ENCODE results near the gene SH2D5.
A peak's percentile ranks its signal among the peaks of the same experiment; 100 is the strongest.

SH2D5 gene

GRCh38 chr1:20733360-20733975, 965 bp upstream of the SH2D5 start:
- Mint-ChIP-seq H3K27ac (peak overlapping the region; percentile 52 to 72), H3K4me1 (ENCODE audit: low read depth in 2 of 2) (peaks cover 19 to 22% of the 10 kb centered on the region in 2 donors), H3K27me3 (peaks cover 7 to 32% of the 10 kb centered on the region in 2 donors), H3K4me3 (peak overlapping the region; percentile 85 to 93), H3K36me3 (ENCODE audit: insufficient read depth) (peaks cover 4% of the 10 kb centered on the region), H3K9me3 (no peaks in the 10 kb centered on the region)
- ATAC-seq (replicated peaks) (no peak), DNase-seq (no peak)

GRCh38 chr1:20732071-20732587, 374 bp downstream of the SH2D5 start:
- peak overlapping the region in 1 of 2 donors; percentile 72 for H3K27ac Mint-ChIP-seq
- H3K36me3 Mint-ChIP-seq (ENCODE audit: insufficient read depth) = peaks cover 4% of the 10 kb centered on the region
- peak overlapping the region; percentile 85 to 93 for H3K4me3 Mint-ChIP-seq
- peaks cover 7 to 41% of the 10 kb centered on the region in 2 donors for H3K27me3 Mint-ChIP-seq
- H3K9me3 Mint-ChIP-seq = no peaks in the 10 kb centered on the region
- peak; percentile 60 for ATAC-seq (replicated peaks)
- DNase-seq = peak; percentile 25 to 36 (median 33)
- H3K4me1 Mint-ChIP-seq (ENCODE audit: low read depth in 2 of 2) = peaks cover 19 to 22% of the 10 kb centered on the region in 2 donors

- DNase-seq = peak in 1 of 3 experiments; percentile 23
- Mint-ChIP-seq H3K27me3 (peaks cover 7 to 41% of the 10 kb centered on the region in 2 donors), H3K4me1 (ENCODE audit: low read depth in 2 of 2) (peaks cover 19 to 22% of the 10 kb centered on the region in 2 donors), H3K4me3 (peak overlapping the region; percentile 82 to 83), H3K27ac (peak overlapping the region in 1 of 2 donors; percentile 49), H3K36me3 (ENCODE audit: insufficient read depth) (peaks cover 4% of the 10 kb centered on the region), H3K9me3 (no peaks in the 10 kb centered on the region)
- peak; percentile 13 for ATAC-seq (replicated peaks)
These were observed 1.2 kb downstream of the SH2D5 start for GRCh38 chr1:20731057-20731991.

DNA sequence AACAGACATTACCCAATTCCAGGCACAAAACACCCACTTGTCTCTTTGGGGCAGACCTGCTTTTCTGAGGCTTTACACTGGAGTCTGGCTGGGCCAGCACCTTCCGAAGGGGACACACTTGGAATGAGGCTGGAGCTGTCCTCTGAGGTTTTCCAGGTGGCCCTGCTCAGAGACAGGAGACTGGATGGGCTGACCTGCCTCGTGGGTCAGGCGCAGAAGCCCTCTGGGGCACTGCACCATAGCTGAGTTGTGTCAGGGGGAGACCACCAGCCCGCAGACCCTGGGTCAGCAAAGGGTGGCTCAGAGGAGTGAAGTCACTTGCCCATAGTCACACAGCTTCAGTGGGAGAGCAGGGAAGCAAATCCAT, 1.8 kb downstream of the SH2D5 start:
- Mint-ChIP-seq H3K27me3 (peaks cover 7 to 41% of the 10 kb centered on the region in 2 donors), H3K4me1 (ENCODE audit: low read depth in 2 of 2) (peaks cover 19 to 22% of the 10 kb centered on the region in 2 donors), H3K4me3 (peak overlapping the region in 1 of 2 donors; percentile 82), H3K27ac (peak overlapping the region in 1 of 2 donors; percentile 49), H3K36me3 (ENCODE audit: insufficient read depth) (peaks cover 4% of the 10 kb centered on the region), H3K9me3 (no peaks in the 10 kb centered on the region)
- no peak for ATAC-seq (replicated peaks)
- DNase-seq = no peak

DNA sequence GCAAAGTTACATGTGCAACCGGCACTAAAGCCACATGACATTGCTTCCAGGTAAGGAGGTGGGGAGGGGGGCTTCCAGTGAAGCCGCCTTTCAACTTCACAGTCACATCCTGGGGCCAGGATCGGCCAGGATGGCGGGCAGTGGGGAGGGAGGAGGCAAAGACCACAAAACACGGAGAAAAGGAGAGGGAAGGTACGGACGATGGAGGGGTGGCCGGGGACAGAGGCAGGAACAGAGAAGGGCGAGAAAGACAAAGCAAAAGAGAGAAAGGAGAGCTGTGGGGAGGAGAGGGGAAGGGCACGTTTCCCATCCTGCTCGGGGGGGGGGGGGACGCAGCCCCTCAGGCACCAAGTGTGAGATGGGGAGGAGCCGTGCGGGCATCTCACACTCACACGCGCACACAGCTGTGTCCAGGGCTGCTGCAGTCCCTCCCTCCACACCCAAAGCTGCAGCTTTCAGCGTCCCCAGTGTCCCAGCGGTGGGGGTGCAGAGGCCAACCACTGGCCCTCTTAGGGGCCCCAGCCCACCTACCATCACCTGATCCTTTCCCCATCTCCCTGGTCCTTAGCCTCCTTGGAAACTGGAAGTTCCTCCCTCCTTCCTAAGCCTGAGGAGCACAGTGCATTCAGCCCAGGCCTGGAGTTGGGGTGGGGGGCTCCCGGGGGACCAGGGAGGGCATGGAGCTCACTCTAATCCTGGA, 2.4 kb downstream of the SH2D5 start:
- Mint-ChIP-seq H3K9me3 (no peaks in the 10 kb centered on the region), H3K36me3 (ENCODE audit: insufficient read depth) (peaks cover 4% of the 10 kb centered on the region), H3K27me3 (peaks cover 7 to 41% of the 10 kb centered on the region in 2 donors), H3K27ac (peak overlapping the region; percentile 47 to 49), H3K4me1 (ENCODE audit: low read depth in 2 of 2) (peaks cover 19 to 22% of the 10 kb centered on the region in 2 donors), H3K4me3 (peak overlapping the region; percentile 57 to 82)
- DNase-seq = no peak
- no peak for ATAC-seq (replicated peaks)

GRCh38 chr1:20729155-20729931, 3.2 kb downstream of the SH2D5 start:
- Mint-ChIP-seq H3K27me3 (peaks cover 7 to 41% of the 10 kb centered on the region in 2 donors), H3K36me3 (ENCODE audit: insufficient read depth) (peaks cover 4% of the 10 kb centered on the region), H3K9me3 (no peaks in the 10 kb centered on the region), H3K4me1 (ENCODE audit: low read depth in 2 of 2) (peaks cover 19 to 22% of the 10 kb centered on the region in 2 donors), H3K27ac (peak overlapping the region in 1 of 2 donors; percentile 47), H3K4me3 (peak overlapping the region; percentile 45 to 57)
- ATAC-seq (replicated peaks) = no peak
- no peak for DNase-seq

DNA sequence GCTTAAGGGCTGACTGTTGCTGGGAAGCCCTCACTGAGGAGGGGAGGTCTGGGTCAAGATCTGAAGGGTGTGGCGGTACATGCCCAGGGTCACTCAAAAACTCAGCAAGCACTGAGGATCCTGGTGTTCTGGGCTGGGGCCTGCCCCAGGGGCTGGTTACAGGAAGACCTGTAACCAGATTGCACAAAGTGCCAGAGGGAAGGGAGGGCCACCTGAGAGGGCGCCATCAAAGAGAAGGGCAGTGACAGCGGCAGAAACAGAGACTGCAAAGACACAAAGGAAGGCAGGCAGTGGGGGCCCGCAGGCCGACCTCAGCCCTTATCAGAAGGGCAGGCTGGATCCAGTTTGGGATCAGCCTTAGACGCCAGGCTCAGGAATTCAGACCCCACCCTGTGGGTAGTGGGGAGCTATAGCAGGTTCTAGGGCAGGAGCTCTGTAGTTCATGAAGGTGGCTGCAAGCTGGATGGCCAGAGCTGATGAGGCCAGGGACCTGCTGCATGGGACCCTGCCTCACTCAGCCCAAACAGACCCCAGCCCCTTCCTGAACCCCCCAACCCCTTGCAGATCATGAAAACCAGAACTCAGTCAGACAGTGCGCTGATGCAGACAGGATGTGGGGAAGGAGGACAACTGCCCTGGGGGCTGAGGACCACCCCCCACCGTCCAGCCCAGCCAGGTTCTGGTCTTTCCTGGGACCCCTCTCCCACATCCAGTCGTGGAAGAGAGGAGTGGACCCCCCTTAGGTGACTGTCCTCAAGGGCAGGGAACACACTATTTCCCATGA, 3.9 kb downstream of the SH2D5 start:
- no peak overlapping the region for H3K27ac Mint-ChIP-seq
- H3K4me3 Mint-ChIP-seq = no peak overlapping the region
- H3K36me3 Mint-ChIP-seq (ENCODE audit: insufficient read depth) = peaks cover 4% of the 10 kb centered on the region
- no peak for DNase-seq
- no peaks in the 10 kb centered on the region for H3K9me3 Mint-ChIP-seq
- peaks cover 7 to 41% of the 10 kb centered on the region in 2 donors for H3K27me3 Mint-ChIP-seq
- peaks cover 19 to 21% of the 10 kb centered on the region in 2 donors for H3K4me1 Mint-ChIP-seq (ENCODE audit: low read depth in 2 of 2)
- no peak for ATAC-seq (replicated peaks)

DNA sequence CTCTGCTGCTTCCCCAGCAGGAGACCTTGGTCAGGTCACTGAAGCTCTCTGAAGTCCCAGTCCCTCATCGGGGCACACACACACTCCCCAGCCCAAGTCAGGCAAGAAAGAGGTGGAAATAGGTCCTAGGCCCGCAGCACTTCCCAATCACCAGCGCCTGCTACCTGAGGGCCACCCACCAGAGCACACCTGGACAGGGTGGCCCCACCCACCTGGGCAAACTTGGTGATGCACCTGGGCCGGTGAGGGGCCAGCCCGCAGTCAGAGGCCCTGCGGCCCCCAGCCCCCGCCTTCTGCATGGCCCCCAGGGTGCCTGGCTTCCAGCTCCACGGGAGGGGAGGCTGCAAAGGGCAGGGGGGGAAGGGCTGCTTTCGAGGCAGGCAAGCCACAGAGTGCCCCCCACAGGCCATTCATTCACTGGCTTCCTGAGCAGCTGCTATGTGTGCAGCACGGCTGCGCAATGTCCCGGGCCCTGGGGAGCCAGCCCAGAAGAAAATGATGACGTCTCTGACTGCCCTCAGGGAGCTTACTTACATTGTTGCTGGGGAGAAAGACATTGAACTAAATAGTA, 4.7 kb downstream of the SH2D5 start:
- no peak overlapping the region for H3K27ac Mint-ChIP-seq
- ATAC-seq (replicated peaks) = no peak

DNA sequence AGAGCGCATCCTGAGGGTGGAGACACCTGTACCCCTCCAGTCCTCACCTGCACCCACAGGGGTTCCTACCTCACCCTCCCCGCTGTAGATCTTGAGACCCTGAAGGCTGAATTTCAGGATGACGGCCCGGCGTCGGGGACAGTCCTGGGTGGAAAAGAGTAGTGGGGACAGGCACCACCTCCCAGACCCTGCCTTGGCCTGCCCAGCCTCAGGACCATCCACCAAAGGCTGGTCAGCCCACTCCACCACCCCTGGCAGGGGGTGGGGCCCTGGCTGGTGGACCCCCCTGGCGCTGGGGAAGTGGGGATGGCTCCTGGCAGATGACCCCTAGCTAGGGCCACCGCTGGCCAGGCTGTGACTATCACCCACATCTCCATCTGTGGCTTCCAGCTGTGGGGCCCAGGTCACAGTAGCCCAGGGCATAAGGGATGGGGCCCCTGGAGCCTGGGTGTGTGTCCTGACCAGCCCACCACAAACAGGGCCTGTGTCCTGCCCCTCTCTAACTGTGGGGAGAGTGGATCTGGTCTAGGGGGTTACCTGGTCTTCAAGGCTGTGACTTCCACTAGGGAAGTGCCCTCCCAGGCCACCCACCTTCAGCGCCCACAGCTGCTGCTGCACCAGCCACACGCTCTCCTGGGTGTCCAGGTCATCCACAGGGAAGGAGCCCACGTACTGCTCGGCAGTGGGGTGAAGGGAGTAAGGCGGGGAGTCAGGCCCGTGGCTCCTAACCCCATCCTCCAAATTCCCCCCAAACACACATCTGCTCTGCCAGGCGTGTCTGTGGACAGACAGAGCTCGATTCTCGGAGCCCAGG, 5.4 kb downstream of the SH2D5 start:
- ATAC-seq (replicated peaks) (no peak), DNase-seq (no peak)
- peaks cover 8 to 9% of the 10 kb centered on the region in 2 donors for H3K4me1 Mint-ChIP-seq (ENCODE audit: low read depth in 2 of 2)
- H3K27me3 Mint-ChIP-seq = peaks cover 7 to 41% of the 10 kb centered on the region in 2 donors
- no peaks in the 10 kb centered on the region for H3K36me3 Mint-ChIP-seq (ENCODE audit: insufficient read depth)
- H3K9me3 Mint-ChIP-seq = no peaks in the 10 kb centered on the region
- H3K27ac Mint-ChIP-seq = no peak overlapping the region
- H3K4me3 Mint-ChIP-seq = no peak overlapping the region

More for the DNA sequence above, 4.7 kb downstream of the SH2D5 start:
- H3K4me1 Mint-ChIP-seq (ENCODE audit: low read depth in 2 of 2) = peaks cover 13 to 15% of the 10 kb centered on the region in 2 donors
- no peaks in the 10 kb centered on the region for H3K9me3 Mint-ChIP-seq
- no peak overlapping the region for H3K4me3 Mint-ChIP-seq
- no peak for DNase-seq
- H3K36me3 Mint-ChIP-seq (ENCODE audit: insufficient read depth) = peaks cover 4% of the 10 kb centered on the region
- peaks cover 7 to 41% of the 10 kb centered on the region in 2 donors for H3K27me3 Mint-ChIP-seq

DNA sequence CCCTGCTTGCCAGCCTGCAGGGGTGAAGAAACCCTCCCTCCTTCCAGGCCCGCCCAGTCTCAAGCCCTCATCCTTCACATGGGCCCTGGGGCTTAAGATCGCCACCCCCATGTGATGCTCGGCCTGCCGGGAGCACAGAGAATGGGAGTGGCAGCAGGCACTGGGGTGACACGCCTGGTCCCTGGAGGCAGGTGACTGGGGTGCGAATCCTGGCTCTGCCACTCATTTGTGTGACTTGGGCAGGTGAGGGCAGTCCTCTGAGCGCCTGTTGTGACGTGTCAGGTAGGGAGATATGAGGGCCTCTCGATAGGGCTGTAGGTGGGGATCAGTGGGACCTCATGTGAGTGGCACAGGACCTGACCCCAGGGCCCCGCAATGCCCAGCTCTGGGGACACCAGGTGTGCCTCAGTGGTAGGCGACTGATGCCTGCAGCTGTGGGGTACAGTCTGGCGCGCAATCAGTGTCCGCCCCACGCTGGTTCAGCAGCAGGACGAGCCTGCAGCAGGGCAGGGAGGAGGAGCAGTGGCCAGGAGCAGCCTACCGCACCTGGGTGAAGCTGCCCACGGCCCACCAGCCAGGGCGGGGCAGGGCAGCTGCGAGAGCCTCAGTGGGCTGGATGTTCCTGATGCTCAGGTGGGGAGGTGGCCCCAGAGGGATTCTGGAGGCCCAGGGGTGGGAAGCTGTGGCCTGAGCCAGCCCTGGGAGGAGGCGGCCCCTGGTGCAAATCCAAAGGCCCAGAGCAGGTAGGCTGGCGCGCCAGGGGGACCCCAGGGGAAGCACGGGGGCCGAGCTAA, 6.2 kb downstream of the SH2D5 start:
- Mint-ChIP-seq H3K36me3 (ENCODE audit: insufficient read depth) (no peaks in the 10 kb centered on the region), H3K27ac (no peak overlapping the region), H3K9me3 (no peaks in the 10 kb centered on the region), H3K27me3 (peaks cover 7 to 37% of the 10 kb centered on the region in 2 donors), H3K4me3 (no peak overlapping the region), H3K4me1 (ENCODE audit: low read depth in 2 of 2) (peaks cover 7 to 8% of the 10 kb centered on the region in 2 donors)
- DNase-seq (no peak), ATAC-seq (replicated peaks) (no peak)
